ENCODE results near the gene PKNOX1.
"Not testable (repeated sequence)": the region's sequence is repeated elsewhere in the genome, so short reads cannot be mapped to it uniquely, and the experiment has no call there.

The PKNOX1 gene

DNA sequence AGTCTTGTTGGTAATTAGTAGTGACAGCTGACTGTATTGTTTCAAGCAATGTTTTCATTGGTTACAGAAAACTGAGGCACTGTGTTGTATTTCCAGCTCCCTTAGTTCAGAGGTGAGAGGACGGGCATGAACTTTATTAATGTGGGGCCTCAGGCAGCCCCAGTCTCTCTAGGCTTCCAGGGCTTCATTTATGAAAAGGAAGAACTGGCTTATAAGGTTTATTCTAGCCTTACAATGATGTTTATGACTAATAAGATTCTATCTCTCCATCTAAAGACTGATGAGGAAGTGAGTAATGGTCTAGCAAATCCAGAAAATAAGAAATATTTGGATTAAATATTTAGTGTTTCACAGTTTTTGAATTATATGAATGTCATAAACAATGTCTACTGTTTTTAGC is 59.7 kb downstream of the PKNOX1 start:
- TF ChIP-seq, protein P1, sequence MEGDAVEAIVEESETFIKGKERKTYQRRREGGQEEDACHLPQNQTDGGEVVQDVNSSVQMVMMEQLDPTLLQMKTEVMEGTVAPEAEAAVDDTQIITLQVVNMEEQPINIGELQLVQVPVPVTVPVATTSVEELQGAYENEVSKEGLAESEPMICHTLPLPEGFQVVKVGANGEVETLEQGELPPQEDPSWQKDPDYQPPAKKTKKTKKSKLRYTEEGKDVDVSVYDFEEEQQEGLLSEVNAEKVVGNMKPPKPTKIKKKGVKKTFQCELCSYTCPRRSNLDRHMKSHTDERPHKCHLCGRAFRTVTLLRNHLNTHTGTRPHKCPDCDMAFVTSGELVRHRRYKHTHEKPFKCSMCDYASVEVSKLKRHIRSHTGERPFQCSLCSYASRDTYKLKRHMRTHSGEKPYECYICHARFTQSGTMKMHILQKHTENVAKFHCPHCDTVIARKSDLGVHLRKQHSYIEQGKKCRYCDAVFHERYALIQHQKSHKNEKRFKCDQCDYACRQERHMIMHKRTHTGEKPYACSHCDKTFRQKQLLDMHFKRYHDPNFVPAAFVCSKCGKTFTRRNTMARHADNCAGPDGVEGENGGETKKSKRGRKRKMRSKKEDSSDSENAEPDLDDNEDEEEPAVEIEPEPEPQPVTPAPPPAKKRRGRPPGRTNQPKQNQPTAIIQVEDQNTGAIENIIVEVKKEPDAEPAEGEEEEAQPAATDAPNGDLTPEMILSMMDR (IDR thresholded peaks at IDR 0.05; ENCODE audit: low read depth, low read length): no peak
- peak in 1 of 2 donors; percentile 12 for DNase-seq (ENCODE audit: low read depth in 2 of 2)
- no peak overlapping the region for H3K4me3 ChIP-seq (replicated peaks in 1 of 2; ENCODE audit: low read depth in 2 of 2, low read length in 2 of 2)

DNA sequence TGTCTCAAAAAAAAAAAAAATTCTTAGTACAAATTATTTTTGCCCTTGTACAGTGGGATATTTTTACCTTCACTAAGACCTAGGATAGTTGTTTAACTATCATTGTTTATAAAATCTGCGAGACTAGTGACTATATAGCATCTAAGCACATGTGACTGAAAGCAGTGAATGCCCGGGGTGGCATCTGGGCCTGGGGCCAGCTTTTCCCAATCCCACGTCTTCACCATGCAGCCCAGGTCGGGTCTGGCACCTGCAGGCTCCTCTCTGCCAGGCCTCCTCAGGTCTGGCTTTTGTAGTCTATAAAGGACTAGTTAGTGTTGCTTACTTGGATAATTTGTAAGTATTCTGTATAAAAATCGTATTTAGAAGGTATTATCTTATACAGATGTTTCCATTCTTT is 60.5 kb downstream of the PKNOX1 start:
- no peak overlapping the region for H3K4me3 ChIP-seq (replicated peaks in 1 of 2; ENCODE audit: low read depth in 2 of 2, low read length in 2 of 2)
- no peak for DNase-seq (ENCODE audit: low read depth in 2 of 2)
- TF ChIP-seq, protein P1 (IDR thresholded peaks at IDR 0.05; ENCODE audit: low read depth, low read length): no peak

DNA sequence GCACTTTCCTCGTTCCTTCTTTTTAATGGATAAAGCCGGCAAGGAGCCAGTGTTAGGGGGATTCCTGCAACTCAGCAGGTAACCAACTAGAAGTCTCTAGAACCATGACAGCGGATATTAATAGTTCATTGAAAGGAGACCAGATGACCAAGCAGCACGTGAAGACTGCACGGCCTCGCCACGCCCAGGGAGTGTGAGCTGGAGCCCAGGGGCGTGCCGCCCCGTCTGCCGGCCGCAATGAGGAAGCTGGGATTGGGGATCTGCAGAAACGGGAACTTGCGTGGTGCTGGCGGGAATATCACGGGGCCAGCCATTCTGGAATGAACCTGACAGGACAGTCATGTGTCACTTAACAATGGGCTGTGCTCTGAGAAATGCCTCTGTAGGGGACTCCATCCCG is 62.5 kb downstream of the PKNOX1 start:
- not testable (repeated sequence) for H3K4me3 ChIP-seq (replicated peaks in 1 of 2; ENCODE audit: low read depth in 2 of 2, low read length in 2 of 2); DNase-seq (ENCODE audit: low read depth in 2 of 2)

DNA sequence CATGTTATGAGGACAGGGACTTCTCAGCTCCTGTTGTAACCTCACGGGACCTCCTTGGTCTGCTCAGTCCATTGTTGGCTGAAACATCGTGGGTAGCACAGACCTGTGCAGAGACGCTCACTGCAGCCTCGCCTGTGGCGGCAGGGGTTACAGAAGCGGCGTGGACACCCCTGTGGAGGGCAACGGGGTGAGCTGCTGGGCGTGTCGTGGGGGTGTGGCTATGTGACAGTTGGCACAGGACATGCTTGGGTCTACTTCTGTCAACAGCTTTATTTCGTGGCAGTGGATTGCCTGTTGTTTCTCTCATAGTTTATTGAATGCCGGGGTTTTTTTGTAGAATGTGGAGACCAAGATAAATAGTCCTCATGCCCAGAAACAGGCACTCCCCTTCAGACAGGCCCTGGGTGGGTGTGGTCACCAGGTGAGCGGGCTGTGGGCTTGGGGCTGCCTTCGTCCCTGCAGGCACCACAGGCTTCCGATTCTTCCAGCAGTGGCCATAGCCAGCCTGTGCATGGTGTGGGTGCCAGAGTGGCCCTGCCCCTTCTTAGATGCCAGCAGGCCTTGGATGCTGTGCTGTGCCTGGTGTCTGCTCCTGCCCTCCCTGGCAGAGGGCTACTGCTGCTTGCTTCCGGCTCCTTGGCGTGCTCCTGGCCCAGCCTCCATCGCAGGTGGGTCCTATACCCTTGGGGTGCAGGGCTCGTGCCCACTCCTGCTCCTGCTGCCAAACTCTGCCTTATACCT is 63.7 kb downstream of the PKNOX1 start:
- H3K4me3 ChIP-seq (replicated peaks in 1 of 2; ENCODE audit: low read depth in 2 of 2, low read length in 2 of 2): not testable (repeated sequence)

DNA sequence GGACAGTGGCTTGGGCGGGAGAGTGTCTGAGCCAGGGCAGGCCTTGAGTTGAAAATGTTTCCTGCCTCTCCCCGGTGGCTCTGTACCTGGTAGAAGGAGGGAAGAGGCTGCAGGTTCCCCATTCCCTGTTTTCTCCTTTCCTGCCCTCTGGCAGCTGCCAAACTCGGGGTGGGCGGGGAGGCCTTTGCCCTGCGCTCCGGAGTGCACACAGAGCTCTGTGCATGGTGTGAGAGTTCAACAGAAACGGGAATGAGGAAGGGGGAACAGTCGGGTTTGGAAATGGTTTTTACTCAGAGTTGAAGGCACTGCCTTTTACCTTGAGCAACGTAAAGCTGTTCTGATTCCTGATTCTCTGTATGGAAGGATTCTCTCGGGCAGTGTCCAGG is 64.3 kb downstream of the PKNOX1 start:
- H3K4me3 ChIP-seq (replicated peaks in 1 of 2; ENCODE audit: low read depth in 2 of 2, low read length in 2 of 2); DNase-seq (ENCODE audit: low read depth in 2 of 2): not testable (repeated sequence)

More for the DNA sequence above, 63.7 kb downstream of the PKNOX1 start:
- not testable (repeated sequence) for DNase-seq (ENCODE audit: low read depth in 2 of 2)

DNA sequence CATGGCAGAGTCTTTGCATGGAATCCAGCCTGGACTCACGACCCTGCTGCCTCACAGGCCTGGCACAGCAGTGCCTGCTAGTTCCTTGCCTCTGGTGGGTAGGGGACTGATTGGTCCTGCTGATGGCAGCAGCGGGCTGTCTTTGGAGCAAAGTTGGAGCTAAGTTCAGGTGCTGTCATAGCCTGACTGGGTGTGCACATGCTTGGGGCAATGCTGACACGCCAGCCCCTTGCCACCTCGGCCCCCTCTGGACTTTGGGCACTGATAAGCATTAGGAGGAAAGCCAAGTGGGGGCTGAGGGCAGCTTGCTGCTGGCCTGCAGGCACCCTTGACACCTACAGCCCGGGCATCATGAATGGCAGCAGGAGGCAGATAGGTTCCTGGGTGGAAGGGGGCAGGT is 67.8 kb downstream of the PKNOX1 start:
- not testable (repeated sequence) for DNase-seq (ENCODE audit: low read depth in 2 of 2); H3K4me3 ChIP-seq (replicated peaks in 1 of 2; ENCODE audit: low read depth in 2 of 2, low read length in 2 of 2)

DNA sequence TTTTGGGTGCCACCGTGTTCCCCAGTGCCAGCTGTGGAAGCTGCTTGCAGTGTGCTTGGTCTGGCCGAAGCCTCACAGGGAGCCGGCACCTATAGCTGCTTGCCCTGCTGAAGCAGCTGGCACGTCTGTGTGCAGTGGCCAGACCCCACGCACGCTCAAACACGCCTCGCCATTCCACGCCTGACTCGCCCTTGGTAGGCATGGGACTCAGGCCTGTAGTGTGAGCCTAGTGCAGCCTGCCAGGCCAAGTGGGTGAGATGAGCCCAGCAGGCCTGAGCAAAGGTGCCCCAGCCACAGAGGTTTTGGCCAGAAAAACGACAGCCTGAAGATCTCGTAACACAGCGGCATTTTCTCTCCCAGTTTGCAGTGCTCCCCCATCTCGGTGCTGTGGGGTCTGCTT is 68.9 kb downstream of the PKNOX1 start:
- not testable (repeated sequence) for DNase-seq (ENCODE audit: low read depth in 2 of 2); H3K4me3 ChIP-seq (replicated peaks in 1 of 2; ENCODE audit: low read depth in 2 of 2, low read length in 2 of 2)

DNA sequence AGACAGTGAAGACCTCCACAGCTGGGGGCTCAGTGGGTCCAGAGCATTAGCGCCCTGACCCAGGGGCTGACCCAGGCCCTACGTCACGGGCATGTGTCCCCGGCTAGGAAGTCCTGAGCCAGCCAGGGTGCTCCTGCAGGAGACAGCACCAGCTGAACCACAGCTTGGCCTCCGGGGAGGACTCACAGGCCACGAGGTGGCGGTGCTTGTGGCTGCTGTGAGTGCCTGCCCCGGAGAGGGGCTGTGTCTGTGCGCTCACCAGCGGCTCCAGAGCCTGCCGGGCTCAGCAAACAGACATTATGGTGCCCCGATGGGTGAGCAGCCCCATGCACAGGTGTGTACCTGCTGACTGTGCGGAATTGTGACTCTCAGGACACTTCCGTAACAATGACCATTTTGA is 70.2 kb downstream of the PKNOX1 start:
- H3K4me3 ChIP-seq (replicated peaks in 1 of 2; ENCODE audit: low read depth in 2 of 2, low read length in 2 of 2); DNase-seq (ENCODE audit: low read depth in 2 of 2): not testable (repeated sequence)

DNA sequence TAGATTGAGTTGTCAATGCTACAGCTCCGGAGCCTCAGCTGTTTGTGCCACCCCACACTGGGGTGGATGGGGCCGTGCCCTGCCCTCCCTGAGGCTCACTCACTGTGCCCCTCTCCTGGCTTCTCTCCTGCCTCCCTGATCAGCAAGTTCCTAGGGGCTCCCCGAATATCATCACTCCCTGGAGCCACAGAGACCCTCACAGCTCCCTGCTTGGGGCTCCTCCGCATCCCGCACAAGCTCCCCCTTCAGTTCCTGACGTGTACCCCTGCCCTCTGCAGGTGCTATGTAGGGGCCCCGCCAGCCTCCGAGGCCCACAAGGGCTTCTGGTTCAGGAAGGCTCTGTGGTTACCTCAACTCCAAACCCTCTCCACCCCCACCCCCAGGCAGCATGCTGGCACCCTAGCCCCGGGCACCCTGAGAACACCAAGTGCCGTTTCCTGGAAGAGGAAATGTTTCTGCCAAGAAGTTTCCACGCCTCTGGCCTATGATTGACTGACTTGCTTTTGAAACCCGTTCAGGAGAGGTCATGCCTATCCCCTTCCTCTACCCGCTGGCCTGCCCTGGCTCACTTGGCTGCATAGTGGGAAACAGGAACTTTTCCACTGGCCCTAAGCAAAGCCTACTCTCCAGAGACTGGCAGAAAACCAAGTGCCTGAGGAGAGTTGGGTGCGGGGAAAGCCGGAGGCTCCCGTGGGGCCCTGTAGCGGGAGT is 71.0 kb downstream of the PKNOX1 start:
- H3K4me3 ChIP-seq (replicated peaks in 1 of 2; ENCODE audit: low read depth in 2 of 2, low read length in 2 of 2); DNase-seq (ENCODE audit: low read depth in 2 of 2): not testable (repeated sequence)

DNA sequence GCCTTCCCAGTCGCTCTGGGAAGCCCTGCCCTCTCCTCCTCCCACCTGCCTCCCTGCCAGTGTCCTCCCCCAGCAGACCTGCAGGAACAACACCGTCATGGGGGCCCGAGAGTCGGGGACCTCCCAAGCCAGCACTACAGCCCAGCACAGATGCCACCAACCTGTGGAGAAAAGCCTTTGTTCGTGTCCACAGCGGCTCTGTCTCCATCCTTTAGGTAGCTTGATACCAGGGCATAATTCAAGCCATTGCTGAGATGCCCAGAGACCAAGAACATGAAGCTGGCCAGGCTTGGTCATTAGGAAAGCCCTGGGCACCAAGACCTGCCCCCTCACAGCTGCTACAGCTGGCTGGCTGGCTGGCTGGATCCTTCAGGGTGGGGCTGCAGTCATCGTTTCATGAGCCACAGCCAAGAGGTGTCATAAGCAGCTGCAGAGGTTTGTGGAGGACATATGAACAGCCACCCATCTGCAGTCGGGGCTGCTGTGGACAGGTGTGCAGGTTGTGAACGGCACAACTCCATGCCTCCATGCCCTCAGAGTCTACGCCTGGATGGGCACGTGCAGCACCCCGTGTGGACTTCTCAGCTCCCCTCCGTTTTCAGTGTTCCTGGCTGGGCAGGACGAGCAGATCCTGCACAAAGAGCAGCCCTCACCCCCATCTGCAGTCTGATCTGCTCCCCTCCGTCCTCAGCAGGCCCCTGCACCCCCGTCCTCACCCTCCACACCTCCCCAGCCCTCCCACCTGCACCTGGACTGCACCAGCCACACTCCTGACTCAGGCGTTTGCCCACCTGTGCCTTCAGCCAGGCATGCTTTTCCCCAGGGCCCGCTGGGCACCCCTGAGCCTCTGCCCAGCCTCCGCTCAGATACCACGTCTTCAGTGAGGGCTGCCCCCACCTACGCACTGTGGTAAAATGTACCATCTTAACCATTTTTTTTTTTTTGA is 71.8 kb downstream of the PKNOX1 start:
- DNase-seq (ENCODE audit: low read depth in 2 of 2); H3K4me3 ChIP-seq (replicated peaks in 1 of 2; ENCODE audit: low read depth in 2 of 2, low read length in 2 of 2): not testable (repeated sequence)

DNA sequence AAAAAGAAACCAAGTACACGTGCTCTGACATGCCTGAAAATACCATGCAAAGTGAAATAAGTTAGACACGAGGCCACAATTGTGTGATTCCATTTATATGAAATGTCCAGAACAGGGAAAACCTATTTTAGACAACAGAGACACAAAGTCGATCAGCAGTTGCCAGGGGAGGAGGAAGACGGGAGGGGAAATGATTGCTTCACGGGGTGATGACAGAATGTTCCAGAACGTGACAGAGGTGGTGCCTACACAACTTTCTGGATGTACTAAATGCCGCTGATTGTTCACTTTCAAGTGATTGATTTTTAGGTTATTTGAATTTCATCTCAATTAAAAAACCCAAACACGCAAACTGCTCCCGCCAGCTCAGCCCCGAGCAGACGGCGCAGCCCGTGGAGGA is 78.8 kb downstream of the PKNOX1 start:
- not testable (repeated sequence) for H3K4me3 ChIP-seq (replicated peaks in 1 of 2; ENCODE audit: low read depth in 2 of 2, low read length in 2 of 2)

DNA sequence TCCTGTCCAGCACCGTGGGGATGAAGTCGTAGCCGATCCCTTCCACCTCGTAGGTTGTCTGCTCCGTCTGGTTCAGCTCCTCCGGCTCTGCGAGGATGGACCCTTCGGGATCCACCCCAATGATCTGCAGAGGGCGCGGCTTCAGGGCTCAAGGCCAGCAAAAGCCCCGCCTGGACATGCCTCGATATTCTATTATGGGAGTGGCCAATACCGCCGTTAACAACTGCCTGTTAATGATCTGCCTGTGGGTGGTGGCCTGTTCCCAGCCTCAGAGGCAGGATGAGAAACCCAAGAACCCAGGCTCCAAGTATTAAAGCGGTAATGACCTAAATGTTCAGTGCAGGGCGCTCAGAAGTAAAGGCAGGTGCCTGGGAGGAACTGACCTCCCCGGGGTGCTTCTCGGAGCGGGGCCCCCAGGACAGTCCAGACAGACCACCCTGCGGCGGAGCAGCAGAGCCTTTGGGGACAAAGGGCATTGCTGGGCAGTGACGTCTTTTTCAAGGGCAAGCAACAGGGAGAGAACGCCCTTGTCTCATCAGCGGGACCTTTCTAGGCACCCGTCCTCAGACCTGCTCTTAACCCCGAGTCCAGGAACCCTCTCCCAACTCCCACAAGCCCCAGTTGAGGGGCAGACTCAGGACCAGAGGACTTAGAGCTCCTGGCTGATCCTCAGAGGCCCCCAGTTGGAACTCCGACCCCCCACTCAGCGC is 88.7 kb downstream of the PKNOX1 start:
- not testable (repeated sequence) for DNase-seq (ENCODE audit: low read depth in 2 of 2); H3K4me3 ChIP-seq (replicated peaks in 1 of 2; ENCODE audit: low read depth in 2 of 2, low read length in 2 of 2)

More for the DNA sequence above, 78.8 kb downstream of the PKNOX1 start:
- DNase-seq (ENCODE audit: low read depth in 2 of 2): not testable (repeated sequence)

DNA sequence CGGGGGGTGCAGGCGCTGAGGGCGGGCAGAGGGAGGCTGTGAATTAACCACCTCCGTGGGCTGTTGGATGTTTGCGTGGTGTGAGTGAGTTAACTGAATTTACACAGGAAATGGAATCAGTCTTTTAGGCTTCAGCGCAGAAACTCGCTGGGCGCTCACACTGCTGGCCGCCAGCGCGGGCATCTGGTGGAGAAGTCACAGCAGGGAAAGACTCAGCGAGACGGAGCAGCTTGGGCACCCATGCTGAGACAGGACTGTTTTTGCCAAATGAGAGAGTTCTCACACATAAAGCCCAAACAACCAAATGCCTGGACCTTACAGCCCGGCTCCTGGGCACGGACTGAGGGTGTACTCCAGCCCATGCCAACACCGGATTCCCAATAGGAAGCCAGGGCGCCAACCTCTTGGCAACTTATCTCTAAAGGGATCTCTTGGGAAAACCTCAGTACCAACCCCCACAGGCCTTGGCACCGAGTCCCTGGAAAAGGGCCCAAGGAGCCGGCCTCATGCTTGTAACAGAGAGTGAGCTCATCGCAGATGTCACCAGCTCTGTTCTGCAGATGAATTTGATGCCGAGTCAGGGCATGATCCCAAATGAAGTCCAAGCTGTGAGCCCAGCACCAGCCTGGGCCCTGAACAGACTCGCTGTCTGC is 90.0 kb downstream of the PKNOX1 start:
- H3K4me3 ChIP-seq (replicated peaks in 1 of 2; ENCODE audit: low read depth in 2 of 2, low read length in 2 of 2); DNase-seq (ENCODE audit: low read depth in 2 of 2): not testable (repeated sequence)

DNA sequence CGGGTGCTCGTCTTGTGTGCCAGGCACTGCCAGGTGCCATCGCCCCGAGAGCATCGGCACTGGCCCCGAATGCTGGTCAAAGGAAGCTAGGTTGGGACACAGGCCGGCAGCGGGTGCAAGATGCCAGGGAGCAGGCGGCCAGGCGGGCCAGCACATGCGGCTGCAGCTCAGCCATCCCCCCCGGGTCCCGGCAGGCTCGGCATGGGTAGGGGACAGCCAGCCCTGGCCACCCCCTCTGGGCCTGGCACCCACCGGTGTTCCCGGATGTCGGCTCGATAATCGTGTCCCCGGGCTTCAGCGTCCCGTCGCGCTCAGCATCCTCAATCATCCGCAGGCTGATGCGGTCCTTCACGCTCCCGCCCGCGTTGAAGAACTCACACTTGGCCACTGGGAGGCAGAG is 91.6 kb downstream of the PKNOX1 start:
- H3K4me3 ChIP-seq (replicated peaks in 1 of 2; ENCODE audit: low read depth in 2 of 2, low read length in 2 of 2); DNase-seq (ENCODE audit: low read depth in 2 of 2): not testable (repeated sequence)
